NOMO-1 treated with DMSO at 0.1 percent for 48 hours (cell line): ENCODE results near the gene NR5A1.

Experiments
- DNase-seq: peaks from one replicate; lab custom pipeline; 2025; ENCODE audit not compliant: unreplicated experiment; lab: John Stamatoyannopoulos, UW

Gene NR5A1

GRCh38 chr9:124506931-124507879, at the start of gene NR5A1:
TSS of gene NR5A1 (minus strand) at chr9:124507399. CDS start at chr9:124503395, 4,004 bp downstream.
- DNase-seq = no peak

GRCh38 chr9:124555043-124555442, 47.8 kb upstream of the NR5A1 start:
- DNase-seq = peak; percentile 51

DNA sequence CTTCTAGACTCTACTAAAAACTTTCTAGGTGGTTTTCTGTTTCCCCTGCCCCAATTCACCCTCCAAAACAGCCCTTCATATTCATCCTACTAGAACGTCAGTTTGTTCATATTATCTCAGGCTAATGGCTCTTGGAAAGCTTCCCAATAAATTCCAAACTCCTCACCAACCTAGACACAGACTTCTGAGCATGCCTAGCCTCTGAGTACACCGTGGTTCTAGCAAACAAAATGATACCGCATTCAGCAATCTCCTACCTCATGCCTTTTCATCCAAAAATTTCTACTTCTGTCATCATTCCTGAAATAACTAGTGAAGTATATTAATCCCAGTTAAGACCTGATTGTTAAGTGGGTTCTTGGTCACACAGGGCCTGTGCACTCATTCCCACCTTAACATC, 46.5 kb upstream of the NR5A1 start:
- no peak for DNase-seq

DNA sequence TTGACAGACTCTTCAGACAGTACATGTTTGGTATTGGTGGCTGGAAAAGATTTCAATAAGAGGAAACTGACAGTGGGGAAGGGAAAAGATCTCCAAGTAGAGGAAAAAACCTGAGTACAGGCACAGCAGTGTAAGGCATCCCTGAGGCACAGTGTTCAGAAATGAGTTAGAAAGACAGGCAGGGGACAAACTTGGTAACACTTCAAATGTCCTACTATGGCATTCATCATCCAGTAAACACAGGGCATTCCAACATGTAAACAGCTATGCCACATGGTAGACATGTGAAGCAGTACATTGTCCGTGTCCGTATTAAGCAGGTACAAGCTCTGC, 45.0 kb upstream of the NR5A1 start:
- DNase-seq = no peak

GRCh38 chr9:124551472-124552272, 44.5 kb upstream of the NR5A1 start:
- DNase-seq = peak; percentile 4

GRCh38 chr9:124550072-124550471, 42.9 kb upstream of the NR5A1 start:
- no peak for DNase-seq

- DNase-seq = no peak
These were observed 41.8 kb upstream of the NR5A1 start for GRCh38 chr9:124549016-124549415.

- DNase-seq = no peak
These were observed 37.3 kb upstream of the NR5A1 start for GRCh38 chr9:124544535-124544934.

GRCh38 chr9:124541824-124542223, 34.6 kb upstream of the NR5A1 start:
- DNase-seq = peak; percentile 6

- no peak for DNase-seq
These were observed 30.7 kb upstream of the NR5A1 start for GRCh38 chr9:124537926-124538325.

GRCh38 chr9:124535846-124536245, 28.6 kb upstream of the NR5A1 start:
- no peak for DNase-seq

- no peak for DNase-seq
These were observed 25.7 kb upstream of the NR5A1 start for GRCh38 chr9:124532897-124533296.

DNA sequence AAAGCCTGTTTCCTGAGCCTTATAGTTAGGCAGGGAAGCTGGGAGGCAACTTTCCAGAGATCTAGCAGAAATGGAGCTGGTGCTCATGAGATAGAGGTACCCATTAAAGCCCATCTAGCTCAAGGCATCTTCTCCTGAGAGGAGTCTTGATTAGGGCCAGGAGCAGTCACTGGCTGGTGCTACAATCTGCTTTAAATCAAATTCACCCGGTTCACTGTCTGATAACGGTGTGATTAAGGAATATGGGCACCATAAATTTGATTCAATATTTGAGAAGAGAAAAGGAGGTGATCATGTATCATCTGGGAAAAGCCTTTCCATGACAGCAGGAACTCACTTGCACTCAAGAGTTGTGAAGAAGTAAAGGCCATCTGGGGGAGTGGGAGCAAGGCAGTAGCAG, 23.9 kb upstream of the NR5A1 start:
- no peak for DNase-seq

DNA sequence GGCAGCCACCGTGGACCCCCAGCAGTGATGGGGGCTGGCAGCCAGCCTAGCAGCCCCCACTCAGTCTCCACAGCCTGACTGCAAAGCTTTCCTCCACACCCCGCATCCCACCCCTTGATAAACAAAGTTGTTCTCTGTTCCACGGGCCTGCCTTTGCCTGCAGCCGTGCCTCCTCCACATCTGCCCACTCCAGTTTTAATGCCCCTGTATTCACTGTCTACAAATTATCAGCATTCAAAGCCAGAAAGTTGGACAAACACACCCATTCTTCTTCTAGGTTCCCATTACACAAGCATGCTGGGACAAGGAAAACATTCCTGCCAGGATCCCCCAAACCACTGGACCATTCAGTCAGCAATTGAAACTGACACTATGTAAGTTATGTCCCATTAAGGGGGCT, 23.0 kb upstream of the NR5A1 start:
- no peak for DNase-seq

DNA sequence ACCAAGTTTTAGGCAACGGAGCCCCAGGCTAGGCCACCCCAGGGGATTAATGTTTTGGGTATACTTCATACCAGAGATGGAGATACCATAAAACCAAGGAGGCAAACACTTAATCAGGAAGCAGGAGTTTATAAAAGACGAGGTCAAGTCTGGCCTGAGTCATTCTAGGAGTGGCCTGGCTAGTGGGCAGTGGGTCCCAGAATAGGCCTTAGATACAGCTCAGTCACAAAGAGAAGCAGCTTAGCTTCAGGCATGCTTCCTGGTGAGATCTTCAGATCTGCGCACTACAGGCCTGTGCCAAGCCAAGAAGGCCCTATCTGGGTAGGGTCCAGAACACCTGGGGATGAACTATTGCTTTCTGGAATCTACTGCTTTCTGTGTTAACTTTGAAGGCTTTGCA, 20.6 kb upstream of the NR5A1 start:
- no peak for DNase-seq

GRCh38 chr9:124526174-124526573, 19.0 kb upstream of the NR5A1 start:
- DNase-seq = no peak

GRCh38 chr9:124522121-124523098, 15.2 kb upstream of the NR5A1 start:
- no peak for DNase-seq

DNA sequence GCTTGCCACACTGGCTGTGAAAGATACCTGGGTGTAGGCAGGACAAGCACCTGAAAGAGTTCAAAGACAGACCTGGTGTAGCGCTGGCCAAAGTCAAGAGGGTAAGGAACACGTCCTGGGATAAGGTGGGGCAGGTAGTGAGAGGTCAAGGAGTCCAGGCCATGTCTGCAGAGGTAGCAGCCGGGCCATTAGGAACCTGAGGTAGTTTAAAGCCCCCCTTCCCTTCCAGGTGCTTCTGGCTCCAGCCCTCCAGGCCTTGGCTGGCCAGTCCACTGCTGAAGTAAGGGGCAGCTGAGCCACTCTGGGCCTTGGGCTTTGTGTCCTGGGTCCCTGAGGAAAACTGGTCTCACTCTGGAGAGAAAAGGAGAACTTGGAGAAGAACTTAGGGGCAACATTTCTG, 13.9 kb upstream of the NR5A1 start:
- no peak for DNase-seq

DNA sequence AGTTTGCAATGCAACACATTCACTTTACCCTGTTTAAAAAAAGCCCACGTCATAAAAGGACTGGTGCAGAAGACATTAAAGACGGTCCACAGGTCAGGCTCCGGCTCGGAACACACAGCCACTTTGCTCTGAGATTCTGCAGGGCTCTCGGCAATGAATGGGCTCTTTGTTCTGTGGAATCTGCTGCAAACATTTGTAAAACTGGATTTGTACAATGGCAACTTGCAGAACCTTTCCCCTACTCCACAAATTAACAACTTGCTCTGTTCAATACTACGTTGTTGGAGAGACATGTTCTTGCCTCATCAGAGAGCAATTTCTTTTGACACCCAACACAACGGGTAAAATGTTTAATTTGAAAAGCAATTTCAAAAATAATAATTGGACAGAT, 13.0 kb upstream of the NR5A1 start:
- DNase-seq = no peak

- no peak for DNase-seq
These were observed 10.9 kb upstream of the NR5A1 start for GRCh38 chr9:124518116-124518515.

DNA sequence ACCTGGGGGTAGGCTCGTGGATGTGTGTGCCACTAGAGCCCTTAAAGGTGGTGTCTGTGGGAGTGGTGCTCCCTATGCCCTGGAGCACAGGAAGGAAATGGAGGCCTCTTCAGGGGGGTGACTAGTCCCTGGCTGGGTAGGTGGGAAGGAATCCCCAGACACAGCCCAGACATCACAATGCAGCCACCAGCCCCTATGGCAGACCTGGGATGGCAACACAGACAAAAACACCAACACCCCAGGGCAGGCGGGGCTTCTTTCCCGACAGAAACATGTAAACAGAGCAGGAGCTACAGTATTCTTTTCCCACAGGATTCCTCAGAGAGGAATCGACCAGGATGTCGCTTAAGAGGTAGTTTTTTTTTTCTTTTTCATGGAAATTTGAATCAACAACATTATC, 10.4 kb upstream of the NR5A1 start:
- no peak for DNase-seq
